ENCODE results near the gene AHDC1. TPM values are rescaled to one million over a fixed set of nuclear protein-coding genes. Genes with fewer than 3 reads are reported as not detected.

Gene AHDC1
- total and polyA plus RNA-seq, 8 donors: 5.8 to 95.0 (median 19.7) TPM

DNA sequence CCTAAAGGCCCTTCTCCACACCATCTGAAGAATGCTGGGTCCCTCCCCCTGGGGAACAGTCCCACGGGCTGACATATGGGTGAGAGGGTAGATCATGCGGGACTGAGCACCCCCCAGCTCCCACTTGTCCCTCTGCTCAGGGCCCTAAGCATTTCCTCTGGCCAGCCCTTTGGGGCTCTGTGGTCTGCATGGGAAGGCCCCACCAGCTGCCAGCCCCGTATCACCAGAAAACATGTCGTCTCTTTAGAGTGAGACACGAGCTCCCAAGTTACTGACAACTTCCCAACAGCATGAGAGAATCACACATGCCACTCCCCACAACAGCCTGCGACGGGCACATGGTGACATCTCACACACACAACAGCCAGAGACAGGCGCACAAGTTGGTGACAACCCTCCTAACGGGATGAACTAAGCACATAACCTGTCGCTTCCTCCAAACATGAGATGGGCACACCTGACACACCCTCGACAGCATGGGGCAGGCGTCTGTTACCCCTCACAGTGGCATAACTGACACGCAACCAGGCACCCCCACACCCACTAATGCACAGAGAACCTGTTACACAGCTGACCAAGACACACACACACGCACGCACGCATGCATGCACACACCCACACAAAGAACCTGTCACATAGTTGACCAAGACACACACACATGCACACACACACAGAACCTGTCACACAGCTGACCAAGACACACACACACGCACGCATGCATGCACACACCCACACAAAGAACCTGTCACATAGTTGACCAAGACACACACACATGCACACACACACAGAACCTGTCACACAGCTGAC is 41.2 kb downstream of the AHDC1 start:
- TF ChIP-seq EP300 (IDR thresholded peaks at IDR 0.05) (no peak), POLR2AphosphoS5 (IDR thresholded peaks at IDR 0.05) (no peak), POLR2A (IDR thresholded peaks at IDR 0.05) (no peak)
- TF ChIP-seq, protein P1, sequence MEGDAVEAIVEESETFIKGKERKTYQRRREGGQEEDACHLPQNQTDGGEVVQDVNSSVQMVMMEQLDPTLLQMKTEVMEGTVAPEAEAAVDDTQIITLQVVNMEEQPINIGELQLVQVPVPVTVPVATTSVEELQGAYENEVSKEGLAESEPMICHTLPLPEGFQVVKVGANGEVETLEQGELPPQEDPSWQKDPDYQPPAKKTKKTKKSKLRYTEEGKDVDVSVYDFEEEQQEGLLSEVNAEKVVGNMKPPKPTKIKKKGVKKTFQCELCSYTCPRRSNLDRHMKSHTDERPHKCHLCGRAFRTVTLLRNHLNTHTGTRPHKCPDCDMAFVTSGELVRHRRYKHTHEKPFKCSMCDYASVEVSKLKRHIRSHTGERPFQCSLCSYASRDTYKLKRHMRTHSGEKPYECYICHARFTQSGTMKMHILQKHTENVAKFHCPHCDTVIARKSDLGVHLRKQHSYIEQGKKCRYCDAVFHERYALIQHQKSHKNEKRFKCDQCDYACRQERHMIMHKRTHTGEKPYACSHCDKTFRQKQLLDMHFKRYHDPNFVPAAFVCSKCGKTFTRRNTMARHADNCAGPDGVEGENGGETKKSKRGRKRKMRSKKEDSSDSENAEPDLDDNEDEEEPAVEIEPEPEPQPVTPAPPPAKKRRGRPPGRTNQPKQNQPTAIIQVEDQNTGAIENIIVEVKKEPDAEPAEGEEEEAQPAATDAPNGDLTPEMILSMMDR (IDR thresholded peaks at IDR 0.05): no peak
- Histone ChIP-seq H3K36me3 (peaks cover 0 to 14% (median 8%) of the 10 kb centered on the region in 4 donors), H3K4me1 (peaks cover 85 to 100% (median 96%) of the 10 kb centered on the region in 4 donors), H3K27me3 (no peaks in the 10 kb centered on the region), H3K9me3 (no peaks in the 10 kb centered on the region), H3K27ac (peak overlapping the region; percentile 88 to 97 (median 95)), H3K4me3 (no peak overlapping the region)
- 72 to 81% (median 74%) methylated on average over 10 to 18 of the region's 18 CpGs for WGBS, 5 donors
- peak in 1 of 2 donors; percentile 34 for DNase-seq
- intact Hi-C loops (cut with DNase I; ENCODE audit: low total_unique reads): no loop called here

DNA sequence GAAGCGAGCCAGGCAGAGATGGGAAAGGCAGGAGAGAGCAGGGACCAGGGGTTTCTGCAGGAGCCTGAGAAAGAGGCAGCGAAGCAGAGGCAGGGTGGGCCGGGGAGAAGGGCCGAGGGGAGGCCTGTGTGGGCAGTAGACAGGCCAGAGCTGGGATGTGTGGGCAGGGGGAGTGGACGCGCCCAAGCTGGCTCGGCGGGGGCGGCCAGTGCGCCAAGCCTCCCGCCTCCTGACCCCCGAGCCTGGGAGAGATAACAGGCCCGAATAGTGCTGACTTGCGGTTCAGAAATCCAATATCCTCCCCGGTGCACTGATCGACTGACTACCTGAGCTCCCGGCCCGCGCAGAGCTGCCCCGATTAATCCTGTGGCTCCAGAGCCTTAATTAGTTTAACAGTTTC is 41.9 kb downstream of the AHDC1 start:
- Histone ChIP-seq H3K27me3 (no peaks in the 10 kb centered on the region), H3K9me3 (no peaks in the 10 kb centered on the region), H3K27ac (peak overlapping the region; percentile 25 to 97 (median 95)), H3K4me3 (no peak overlapping the region), H3K36me3 (peaks cover 0 to 14% (median 9%) of the 10 kb centered on the region in 4 donors), H3K4me1 (peaks cover 85 to 100% (median 96%) of the 10 kb centered on the region in 4 donors)
- TF ChIP-seq, protein P1 (IDR thresholded peaks at IDR 0.05): no peak
- TF ChIP-seq EP300 (IDR thresholded peaks at IDR 0.05): no peak
- no peak for TF ChIP-seq POLR2AphosphoS5 (IDR thresholded peaks at IDR 0.05)
- TF ChIP-seq POLR2A (IDR thresholded peaks at IDR 0.05): no peak
- DNase-seq: peak in 1 of 2 donors; percentile 54
- WGBS, 5 donors: 46 to 67% (median 58%) methylated on average over 11 to 20 of the region's 20 CpGs
- intact Hi-C loops (cut with DNase I; ENCODE audit: low total_unique reads): no loop called here

DNA sequence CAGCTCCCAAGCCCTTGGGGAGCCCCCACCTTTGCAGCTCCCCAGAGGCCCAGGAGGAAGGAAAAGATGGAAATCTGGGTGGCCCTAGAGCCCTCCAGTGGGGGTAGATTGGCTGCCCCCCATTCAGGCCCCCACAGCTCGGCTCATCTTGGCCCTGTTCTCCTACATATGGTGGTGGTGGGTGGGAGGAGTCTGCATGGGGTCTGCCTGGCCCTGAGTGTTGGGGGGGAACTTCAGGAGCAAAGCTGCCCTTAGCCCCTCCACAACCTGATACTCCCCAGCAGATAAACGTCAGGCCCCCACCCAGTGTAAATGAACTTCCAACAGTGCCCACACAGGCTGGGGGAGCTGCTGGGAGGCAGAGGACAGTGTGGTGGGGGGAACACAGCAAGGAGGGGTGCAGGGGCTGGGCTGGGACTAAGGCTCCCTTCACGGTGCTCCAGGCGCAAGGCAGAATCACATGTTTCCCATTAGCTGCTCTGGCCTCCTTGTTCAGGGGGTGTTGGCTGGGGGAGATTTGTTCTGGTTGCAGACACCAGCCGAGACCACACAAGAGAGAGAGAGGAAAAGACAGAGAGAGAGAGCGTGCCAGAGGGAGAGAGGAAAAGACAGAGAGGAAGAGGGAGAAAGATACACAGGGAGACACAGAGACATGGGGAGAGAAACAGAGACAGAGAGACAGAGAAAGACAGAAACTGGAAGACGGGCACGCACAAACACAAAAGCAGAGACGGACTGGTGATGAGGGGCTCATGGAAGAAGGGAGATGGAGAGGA is 42.6 kb downstream of the AHDC1 start:
- TF ChIP-seq, protein P1 (IDR thresholded peaks at IDR 0.05): no peak
- TF ChIP-seq POLR2AphosphoS5 (IDR thresholded peaks at IDR 0.05): no peak
- TF ChIP-seq EP300 (IDR thresholded peaks at IDR 0.05): no peak
- TF ChIP-seq POLR2A (IDR thresholded peaks at IDR 0.05): no peak
- Histone ChIP-seq H3K27ac (peak overlapping the region; percentile 25 to 97 (median 95)), H3K4me3 (no peak overlapping the region), H3K4me1 (peaks cover 85 to 100% (median 96%) of the 10 kb centered on the region in 4 donors), H3K27me3 (no peaks in the 10 kb centered on the region), H3K36me3 (peaks cover 0 to 14% (median 9%) of the 10 kb centered on the region in 4 donors), H3K9me3 (no peaks in the 10 kb centered on the region)
- 48 to 67% (median 55%) methylated on average over 9 of the region's 9 CpGs for WGBS, 5 donors
- intact Hi-C loops (cut with DNase I; ENCODE audit: low total_unique reads): no loop called here
- DNase-seq: peak in 1 of 2 donors; percentile 77

All from stomach (tissue), 9 donors.